ENCODE results near the gene HOMER3.
A peak's percentile ranks its signal among the peaks of the same experiment; 100 is the strongest.

HOMER3 gene

DNA sequence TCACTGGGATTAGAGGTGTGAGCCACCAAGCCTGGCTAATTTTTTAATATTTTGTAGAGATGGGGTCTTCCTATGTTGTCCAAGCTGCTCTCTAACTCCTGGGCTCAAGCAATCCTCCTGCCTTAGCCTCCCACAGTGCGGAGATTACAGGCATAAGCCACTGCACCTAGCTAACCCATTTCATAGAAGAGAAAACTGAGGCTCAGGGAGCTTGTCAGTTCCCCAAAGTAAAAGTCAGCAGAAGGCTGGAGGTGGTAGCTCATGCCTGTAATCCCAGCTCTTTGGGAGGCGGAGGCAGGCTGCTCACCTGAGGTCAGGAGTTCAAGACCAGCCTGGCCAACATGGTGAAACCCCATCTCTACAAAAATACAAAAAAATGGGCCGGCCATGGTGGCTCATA lies 8.8 kb upstream of the HOMER3 start:
- H3K27ac ChIP-seq: no peak overlapping the region
- ChIA-PET POLR2A (ENCODE audit: low non-redundant PET) (no interaction called here), CTCF (interaction anchor here (0.6 to 1.4 kb wide), 3 partner anchors 11 to 37 kb away, joined by 3 to 5 read pairs (median 3); no protein-coding TSS in a partner anchor)
- no peak for DNase-seq (ENCODE audit: low spot score)
- no peak for TF ChIP-seq CTCF (conservative IDR thresholded peaks at IDR 0.05; ENCODE audit: low read depth)

DNA sequence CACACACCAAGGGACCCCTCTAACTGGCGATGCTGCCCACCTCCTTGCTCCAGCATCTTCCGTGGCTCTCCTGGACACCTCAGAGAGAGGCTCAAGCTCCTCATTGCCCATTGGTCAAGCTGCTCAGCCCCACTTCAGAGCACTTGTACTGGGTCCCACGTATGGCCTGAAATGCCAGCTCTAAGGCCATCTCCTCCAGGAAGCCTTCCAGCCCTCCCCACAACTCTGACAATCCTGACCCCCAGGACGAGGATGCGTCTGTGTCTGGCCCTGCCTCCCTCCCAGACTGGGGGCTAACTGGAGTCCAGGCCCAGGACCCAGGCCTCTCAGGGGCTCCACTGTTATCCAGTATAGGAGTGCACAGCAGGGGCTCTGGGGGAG lies 7.9 kb upstream of the HOMER3 start:
- peak overlapping the region; percentile 1; the same call in 1 of the 2 replicates for H3K27ac ChIP-seq
- DNase-seq (ENCODE audit: low spot score): no peak
- no peak for TF ChIP-seq CTCF (conservative IDR thresholded peaks at IDR 0.05; ENCODE audit: low read depth)
- POLR2A ChIA-PET (ENCODE audit: low non-redundant PET): no interaction called here
- CTCF ChIA-PET: interaction anchor here (1.4 kb wide), 1 partner anchor 38 kb away, joined by 5 read pairs; no protein-coding TSS in a partner anchor

DNA sequence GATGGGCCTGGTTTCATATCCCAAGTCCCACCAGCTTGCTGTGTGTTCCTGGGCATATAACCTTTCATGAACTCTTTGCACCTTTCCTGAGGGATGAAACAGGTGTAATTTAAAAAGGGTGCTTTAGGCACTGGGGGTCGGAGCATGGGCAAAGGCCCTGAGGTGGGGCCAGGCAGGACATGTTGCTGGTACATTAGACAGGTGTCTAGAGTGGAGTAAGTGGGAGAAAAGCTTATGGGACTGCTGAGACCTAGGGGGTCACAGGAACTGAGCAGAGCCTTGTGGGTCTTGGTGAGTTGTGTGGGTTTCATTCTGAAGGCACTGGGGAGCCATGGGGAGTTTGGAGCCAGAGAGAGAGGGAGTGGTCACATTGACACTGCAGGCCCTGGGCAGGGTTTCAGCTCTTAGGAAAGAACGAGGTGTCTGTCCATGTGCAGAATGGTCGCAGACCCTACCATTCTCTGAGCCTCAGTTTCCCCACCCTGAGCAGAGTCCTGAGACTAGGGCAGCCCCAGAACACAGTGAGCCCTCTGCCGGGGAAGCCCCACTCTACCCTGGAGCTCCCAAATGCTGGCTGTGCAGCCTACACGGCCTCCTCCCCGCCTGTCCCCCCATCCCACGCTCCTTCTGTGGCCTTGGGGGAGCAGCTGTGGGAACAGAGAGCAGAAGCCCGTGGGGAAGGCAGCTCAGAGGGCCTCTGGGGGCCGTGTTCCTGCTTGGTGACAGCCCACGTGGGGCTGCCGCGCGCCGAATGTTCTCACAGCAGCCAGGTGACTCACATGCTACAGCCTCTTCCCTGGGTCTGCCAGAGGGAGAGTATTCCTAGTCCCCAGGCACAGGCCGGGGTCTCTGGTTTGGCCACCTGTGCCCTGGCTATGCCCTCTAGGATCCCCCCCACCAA lies 7.3 kb upstream of the HOMER3 start:
- TF ChIP-seq CTCF (conservative IDR thresholded peaks at IDR 0.05; ENCODE audit: low read depth): no peak
- DNase-seq (ENCODE audit: low spot score): no peak
- H3K27ac ChIP-seq: peak overlapping the region; percentile 1
- ChIA-PET CTCF (interaction anchor here (1.0 to 1.4 kb wide), 2 partner anchors 17 to 38 kb away, joined by 4 to 5 read pairs; no protein-coding TSS in a partner anchor), POLR2A (ENCODE audit: low non-redundant PET) (interaction anchor here (0.5 kb wide), 1 partner anchor 36 kb away, joined by 3 read pairs; no protein-coding TSS in a partner anchor)

- ChIA-PET CTCF (no interaction called here), POLR2A (ENCODE audit: low non-redundant PET) (no interaction called here)
- no peak for TF ChIP-seq CTCF (conservative IDR thresholded peaks at IDR 0.05; ENCODE audit: low read depth)
- no peak overlapping the region for H3K27ac ChIP-seq
- DNase-seq (ENCODE audit: low spot score): no peak
Measured at GRCh38 chr19:18946918-18947317, 5.9 kb upstream of the HOMER3 start.

- no peak overlapping the region for H3K27ac ChIP-seq
- no peak for DNase-seq (ENCODE audit: low spot score)
- CTCF ChIA-PET: no interaction called here
- TF ChIP-seq CTCF (conservative IDR thresholded peaks at IDR 0.05; ENCODE audit: low read depth): no peak
- POLR2A ChIA-PET (ENCODE audit: low non-redundant PET): no interaction called here
Measured at GRCh38 chr19:18946335-18946734, 5.3 kb upstream of the HOMER3 start.

DNA sequence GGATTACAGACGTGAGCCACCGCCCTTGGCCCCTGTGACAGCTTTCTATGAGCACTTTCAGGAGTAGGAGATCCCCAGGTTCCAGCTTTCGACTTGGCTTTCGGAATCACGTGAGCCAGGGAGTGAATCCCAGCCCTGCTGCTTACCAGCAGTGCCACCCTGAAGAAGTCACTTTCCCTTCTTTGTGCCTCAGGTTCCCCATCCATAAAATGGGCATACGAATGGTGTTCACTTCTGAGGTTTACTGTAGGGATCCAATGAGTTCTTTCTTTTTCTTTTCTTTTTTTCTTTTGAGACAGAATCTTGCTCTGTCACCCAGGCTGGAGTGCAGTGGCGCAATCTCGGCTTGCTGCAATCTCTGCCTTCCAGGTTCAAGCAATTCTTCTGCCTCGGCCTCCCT lies 4.3 kb upstream of the HOMER3 start:
- POLR2A ChIA-PET (ENCODE audit: low non-redundant PET): no interaction called here
- H3K27ac ChIP-seq: no peak overlapping the region; the same call in 1 of the 2 replicates
- DNase-seq (ENCODE audit: low spot score): no peak
- no peak for TF ChIP-seq CTCF (conservative IDR thresholded peaks at IDR 0.05; ENCODE audit: low read depth)
- CTCF ChIA-PET: no interaction called here

All from RWPE1 (cell line).